Measurements from ENCODE around the gene TET2.

The TET2 gene

DNA sequence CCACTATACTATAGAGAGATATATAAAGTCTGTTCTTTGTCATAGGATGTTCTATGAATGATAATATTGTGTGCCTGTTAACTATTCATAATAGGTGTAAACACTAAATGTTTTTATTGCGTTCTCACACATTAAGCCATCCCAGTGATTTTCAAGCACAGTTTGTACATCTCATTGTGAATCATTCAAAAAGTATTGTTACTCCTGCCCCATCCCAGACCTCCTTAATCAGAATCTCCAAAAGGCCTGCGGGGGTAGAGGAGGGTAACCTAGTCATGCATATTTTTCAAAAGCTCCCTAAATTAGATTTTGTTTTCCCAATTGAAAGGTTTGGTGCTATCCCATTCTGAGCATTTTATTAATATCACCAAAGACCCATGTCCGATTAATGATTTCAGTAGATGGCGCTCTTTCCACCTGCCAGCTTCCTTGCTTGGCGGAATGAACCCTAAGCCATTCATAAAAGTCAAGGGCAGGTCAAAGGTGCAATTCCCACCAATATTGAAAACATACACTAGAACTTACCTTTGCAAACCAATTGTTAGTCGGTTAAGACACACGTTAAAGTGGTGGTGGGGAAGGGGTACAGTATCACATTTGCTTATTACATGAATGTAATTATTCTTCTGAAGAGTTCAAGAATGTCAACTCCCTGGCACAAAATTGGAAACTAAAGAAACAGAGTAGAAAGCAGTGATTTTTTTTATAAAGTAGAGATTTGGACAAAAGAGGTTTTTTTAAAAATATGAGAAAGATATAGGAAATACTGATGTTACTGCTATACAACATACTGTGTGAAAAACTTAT lies 5.8 kb upstream of the TET2 start:
- peak; percentile 79 for DNase-seq (ENCODE audit: low spot score)

DNA sequence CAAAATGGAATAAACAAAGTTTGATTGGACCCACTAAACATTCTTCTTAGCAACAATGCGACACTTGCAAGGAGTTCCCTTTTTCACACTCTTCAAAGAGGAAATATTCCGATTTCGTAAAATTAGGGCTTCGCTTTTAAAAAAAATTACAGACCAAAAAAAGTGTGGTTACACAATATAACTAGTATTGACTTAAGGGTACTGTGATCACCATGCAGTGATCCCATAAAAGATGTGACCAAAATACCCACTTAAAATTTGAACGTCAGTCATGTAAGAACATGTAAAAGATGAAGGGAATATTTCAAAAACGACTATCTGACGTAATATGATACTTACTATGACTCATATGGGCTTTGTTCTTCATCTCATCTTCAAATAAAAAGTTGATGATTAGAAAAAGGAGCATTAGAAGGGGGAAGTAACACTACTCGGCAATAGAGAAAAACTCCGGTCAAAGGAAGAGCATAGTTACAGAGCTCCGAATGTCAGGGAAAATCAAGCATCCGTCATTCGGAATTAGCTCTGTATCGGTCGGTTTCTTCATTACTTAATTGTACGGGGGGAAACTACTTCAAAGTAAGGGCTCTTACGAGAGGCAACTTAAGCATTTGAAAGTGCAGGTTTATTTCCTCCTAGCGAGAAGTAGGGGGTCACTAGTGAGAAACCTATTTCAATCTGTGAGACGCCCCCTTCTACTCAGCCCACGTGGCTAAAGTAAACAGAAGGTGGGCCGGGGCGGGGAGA lies 1.3 kb upstream of the TET2 start:
- peak; percentile 58 for DNase-seq (ENCODE audit: low spot score)

DNA sequence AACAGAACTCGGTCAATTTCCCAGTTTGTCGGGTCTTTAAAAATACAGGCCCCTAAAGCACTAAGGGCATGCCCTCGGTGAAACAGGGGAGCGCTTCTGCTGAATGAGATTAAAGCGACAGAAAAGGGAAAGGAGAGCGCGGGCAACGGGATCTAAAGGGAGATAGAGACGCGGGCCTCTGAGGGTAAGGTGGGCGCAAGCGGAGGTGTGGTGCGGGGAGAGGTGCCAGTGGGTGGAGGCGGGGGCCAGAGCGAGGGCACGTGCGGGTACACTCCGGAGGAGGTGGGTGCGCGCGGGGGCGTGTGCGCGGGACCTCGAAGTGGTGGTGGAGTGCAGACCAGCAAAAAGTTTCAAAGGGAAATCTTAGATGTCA lies 787 bp upstream of the TET2 start:
- DNase-seq (ENCODE audit: low spot score), result no peak

DNA sequence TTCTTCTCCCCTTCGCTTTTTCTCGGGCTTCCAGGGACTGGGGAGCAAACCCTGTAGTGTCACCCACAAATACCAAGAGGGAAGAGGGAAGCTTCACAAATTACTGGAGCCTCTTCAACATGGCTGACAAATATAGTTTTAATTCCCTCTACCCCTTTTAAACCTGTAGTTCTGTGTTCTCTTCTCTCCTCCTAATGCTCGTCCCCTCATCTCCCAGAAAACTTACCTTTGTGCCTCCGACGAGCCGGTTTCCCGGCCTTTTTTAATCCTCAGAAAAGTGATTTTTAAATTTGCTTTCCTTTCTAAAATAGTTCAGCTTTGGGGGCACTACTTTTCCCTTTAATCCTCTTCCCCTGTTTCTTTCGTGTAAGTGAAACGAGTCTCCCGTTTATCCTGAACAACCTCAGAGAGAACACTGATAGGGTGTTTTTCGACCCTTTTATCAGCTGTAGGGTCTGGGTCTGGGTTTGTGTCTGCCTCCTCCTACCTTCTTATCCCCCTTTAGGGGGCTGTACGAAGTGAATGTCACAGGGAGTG lies 408 bp downstream of the TET2 start:
- DNase-seq (ENCODE audit: low spot score), result no peak

DNA sequence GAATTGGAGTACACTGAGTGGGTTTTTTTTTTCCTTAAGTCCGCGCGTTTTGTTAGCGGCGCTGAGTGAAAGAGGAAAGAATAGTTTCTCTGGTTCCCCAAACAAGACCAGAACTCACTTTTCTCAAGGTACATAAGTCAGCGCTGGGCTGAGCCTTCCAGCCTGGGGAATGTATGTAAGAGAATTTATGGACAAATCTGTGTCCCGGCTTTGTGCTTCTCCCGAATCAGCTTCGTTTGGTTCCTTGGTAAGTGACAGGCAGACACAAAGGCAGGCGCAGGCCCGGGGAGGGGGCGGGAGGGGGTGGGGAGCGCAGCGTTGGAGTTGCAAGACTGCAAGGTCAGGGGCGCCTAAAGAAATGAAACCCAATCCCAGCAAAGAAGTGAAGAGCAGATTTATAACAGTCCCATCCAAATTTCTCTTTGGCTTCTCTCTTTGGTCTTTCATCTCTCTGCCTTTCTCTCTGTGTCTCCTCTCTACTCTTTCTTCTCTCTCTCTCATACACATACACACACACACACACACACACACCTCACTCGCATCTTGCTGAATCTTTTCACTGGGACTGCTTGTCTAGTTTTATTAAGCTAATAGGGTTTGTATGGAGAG lies 981 bp downstream of the TET2 start:
- peak; percentile 81 for DNase-seq (ENCODE audit: low spot score)

DNA sequence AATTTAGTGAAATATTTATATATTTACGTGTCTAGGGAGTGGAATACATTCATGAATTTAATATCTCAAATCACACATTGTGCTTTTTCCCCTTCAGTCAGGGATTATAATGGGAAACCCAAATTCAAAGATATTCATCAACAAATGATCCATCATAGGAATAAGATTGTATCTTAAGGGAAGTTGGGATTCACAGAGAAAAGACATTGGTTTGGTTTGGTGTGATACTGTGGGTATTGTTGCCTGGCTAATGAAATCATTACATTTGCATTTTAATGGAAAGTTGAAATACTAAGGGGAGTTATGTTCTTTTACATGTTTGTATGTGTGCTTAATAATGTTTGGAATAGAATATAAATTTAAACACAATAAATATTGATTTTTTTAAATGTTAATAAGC lies 1.7 kb downstream of the TET2 start:
- DNase-seq (ENCODE audit: low spot score), result peak; percentile 46

DNA sequence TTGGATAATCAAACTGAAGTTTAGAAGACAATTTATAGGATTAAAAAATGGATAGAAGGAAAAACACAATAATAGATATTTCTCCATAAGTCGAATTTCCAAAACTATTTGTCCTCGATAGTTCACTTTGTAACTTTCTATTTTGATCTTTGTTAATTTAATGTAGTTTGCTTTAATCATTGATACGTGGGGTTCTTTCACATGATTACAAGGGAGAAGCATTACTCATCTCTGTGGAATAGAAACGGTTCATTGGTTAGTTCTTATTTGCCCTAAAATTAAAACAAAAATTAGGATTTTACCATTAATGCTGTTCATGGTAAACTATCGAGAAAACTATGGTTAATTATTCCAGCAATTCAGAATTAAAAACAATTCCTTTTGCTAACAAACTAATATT lies 2.1 kb downstream of the TET2 start:
- DNase-seq (ENCODE audit: low spot score), result no peak

DNA sequence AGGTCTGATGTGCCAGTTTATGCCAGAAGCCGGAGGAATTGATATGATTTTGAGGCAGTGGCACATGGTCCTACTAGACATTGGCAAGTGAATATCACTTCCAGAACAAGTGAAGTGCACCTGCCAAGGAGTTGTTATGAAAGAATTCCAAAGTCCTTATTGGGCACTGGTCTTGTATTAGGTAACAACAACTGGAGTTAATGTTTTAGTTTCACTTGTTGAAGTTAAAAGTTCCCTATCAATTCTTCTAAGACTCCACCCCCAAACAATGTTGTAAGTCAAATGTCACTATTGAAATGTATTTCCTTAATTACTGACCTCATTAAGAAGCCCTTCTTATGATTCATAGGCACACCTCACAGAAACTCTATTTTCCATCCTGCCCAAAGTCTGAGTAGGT lies 3.1 kb downstream of the TET2 start:
- DNase-seq (ENCODE audit: low spot score), result no peak

DNA sequence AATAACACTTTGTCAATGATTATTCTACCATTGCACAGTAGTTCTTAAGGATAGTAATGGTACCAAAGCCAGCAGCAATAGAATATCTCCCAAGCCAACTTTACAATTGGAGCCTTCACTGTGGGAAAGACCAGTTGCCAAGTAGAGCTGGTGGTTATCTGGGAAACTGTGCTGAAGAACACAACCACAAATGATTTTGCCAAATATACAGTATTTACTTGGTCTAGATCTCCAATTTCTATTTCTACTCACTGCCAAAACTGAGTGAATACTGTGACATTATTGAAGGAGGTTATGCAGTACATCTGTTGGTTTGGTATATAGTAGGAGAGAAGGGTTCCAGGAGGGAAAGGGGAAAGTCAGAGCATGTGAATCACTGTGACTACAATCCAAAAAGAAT lies 3.8 kb downstream of the TET2 start:
- no peak for DNase-seq (ENCODE audit: low spot score)

DNA sequence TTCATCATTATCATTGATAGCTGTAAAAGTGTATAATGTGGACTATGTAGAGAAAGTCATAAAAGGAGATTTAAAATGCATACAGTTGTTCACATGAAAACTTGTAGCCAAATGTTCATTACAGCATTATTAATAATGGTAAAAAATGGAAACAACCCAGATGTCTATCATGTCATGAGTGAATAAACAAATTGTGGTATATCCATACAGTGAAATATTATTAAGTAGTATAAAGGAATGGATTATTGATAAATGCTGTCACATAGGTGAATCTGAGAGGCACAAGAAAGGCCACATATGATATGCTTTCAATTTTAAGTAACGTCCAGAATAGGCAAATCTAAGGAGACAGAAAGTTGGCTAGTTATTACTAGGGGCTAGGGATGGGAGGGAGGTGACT lies 7.1 kb downstream of the TET2 start:
- DNase-seq (ENCODE audit: low spot score), result no peak

DNA sequence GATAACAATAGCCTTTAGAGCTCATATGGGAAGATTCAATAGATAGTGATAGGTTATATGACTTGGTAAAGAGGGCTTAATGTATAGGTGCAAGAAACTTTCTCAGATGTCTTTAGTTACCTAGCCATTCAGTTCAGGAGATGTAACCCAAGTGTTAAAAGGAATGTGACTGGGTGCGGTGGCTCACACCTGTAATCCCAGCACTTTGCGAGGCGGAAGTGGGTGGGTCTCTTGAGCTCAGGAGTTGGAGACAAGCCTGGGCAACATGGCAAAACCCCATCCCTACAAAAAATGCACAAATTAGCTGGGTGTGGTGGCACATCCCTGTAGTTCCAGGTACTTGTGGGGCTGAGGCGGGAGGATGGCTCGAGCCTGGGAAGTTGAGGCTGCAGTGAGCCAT lies 7.9 kb downstream of the TET2 start:
- DNase-seq (ENCODE audit: low spot score), result no peak

DNA sequence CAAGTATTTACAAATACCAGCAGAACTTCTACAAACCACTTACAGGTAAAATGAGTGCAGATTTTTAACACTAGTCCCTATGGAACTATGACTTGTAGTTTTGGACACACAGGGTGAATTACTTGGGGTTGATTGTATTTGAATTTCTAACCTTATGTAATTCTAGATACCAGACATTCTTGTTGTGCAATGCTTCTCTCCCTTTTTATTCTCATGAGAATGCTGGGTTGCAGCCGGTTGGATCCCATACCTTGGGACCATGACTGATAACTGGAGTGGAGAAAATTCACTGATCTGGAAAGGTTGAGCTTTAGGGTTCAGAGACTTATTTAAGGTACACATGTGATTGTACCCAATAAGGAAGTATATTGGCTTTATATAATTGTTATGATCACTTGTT lies 8.8 kb downstream of the TET2 start:
- DNase-seq (ENCODE audit: low spot score), result no peak

DNA sequence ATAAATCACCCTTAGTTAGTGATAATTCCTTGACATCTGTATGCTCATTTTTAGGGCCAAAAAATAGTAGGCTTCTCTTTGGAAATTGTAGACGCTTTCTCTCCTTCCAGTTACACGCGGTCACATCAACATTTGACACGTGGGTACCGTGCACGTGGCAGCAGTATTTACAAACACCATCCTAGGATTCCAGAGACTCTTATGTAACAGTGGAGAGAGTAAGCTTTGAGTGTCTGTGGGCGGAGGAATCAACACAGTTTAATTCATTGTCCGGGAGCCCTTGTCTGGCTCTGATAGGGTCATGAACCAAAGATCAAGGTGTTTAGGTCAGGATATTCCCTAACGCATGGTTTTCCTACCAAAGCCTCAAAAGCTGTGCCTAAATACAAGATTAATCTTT lies 12.2 kb downstream of the TET2 start:
- DNase-seq (ENCODE audit: low spot score), result no peak

DNA sequence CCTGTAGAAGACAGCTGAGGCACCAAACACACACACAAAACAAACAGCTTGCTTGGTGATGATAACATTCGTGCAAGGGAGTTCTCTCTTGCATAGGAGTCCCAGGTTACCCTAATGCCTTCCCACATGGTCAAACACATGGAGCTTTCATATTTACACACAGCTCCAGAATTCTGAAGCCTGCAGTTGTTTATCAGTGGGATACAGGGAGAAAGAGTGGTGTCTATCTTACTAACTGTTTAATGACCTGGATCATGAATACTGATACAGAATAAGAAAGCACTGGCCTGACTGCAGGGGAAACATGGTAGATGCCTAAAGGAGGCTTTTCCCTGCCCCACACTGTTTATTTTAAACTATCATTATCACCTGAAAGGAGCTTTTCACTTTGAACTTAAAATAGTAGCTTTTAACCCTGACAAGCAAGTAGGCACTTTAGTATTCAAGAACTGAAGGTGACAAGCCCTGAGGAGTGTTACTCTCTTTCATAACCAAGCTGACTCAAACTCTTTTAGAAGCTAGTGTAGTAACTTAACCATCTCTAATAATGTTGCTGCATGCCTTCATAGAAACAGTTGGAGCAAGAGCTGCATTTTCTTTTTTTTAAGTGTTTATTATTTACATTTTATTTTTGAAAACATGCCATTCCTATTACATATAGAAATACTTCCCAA lies 15.6 kb downstream of the TET2 start:
- no peak for DNase-seq (ENCODE audit: low spot score)

DNA sequence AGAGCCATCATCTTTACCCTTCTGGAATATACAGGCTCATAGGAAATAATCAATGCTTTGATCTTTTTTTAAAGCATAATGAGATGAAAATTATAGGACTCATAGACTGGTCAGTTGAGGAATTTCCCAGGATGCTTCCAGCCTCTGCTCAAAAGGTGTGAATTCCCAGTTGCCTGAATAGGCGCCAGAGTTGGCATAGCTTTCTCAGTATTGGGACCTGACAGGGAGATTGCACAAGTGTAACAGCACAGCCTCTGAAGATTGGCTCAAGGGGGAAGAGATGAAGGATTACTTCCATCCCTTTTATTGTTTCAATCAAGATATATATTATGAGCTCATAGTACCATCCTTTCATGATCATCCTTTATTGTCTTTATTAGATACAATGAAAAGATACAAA lies 17.9 kb downstream of the TET2 start:
- no peak for DNase-seq (ENCODE audit: low spot score)

DNA sequence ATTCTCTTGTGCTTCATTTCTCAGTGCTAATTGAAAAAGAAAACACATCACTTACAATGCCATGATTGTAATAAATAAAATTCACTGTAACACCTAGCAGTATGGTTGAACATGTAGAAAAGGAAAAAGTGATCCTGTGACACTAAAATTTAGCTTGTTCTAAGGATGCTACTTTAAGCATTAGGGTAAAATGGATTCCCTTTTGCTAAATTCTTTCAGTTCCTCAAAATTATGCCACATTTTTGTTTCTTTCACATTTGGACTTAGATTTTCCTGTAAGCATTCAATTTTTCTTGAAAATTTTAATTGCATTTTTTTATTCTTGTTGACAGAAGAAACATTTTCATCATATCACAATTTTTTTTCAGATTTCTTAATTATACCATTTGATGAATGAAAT lies 19.4 kb downstream of the TET2 start:
- DNase-seq (ENCODE audit: low spot score), result no peak

DNA sequence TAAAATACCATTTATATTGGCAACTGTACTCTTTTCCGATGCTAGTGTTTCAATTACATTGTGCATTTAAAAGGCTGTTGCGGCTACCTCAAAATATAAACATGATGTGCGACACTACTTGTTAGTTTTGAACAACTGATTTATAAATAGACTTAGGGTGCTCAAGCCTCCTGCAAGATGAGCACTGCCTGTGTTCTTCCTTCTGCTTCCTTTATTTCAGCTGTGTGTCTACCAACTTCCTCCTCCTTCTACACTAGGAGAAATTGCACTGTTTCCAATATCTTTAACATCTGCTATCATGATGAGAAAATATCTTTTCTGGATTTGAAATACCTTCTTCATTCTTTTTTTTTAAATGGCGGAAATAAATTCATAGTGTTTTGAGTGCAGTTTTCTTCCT lies 24.0 kb downstream of the TET2 start:
- DNase-seq (ENCODE audit: low spot score), result peak; percentile 42

DNA sequence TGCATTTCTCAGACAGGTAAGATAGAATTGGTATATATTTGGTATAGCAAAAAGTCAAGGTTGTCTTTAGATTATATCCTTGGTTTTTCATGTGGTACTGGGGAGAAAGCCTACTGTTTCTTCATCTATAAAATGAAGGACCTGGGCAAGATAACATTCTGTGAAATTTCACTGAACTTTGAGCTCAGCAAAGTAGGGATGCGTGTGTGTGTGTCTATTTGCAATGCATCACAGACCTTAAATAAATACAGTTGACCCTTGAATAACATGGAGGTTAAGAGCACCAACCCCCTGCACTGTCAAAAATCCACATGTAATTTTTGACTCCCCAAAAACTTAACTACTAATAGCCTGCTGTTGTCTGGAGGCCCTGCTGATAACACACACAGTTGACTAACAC lies 25.2 kb downstream of the TET2 start:
- DNase-seq (ENCODE audit: low spot score), result no peak

DNA sequence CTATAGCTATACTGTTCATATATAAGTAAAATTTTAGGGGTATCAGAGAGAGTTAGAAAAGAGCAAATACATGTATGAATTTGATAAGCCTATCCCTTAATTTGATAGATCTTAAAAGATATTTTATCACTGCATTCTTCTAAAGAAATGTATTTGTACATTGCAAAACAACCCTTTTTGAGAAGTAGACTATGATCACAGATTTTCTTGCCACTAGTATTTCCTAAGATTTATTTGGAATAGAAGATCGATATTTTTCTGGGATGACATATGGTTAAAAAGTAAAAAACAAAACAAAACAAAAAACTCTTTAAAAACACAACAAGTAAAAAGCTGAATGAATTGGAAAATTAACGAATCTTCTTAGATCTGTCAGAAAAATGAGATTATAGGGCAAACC lies 27.4 kb downstream of the TET2 start:
- no peak for DNase-seq (ENCODE audit: low spot score)

DNA sequence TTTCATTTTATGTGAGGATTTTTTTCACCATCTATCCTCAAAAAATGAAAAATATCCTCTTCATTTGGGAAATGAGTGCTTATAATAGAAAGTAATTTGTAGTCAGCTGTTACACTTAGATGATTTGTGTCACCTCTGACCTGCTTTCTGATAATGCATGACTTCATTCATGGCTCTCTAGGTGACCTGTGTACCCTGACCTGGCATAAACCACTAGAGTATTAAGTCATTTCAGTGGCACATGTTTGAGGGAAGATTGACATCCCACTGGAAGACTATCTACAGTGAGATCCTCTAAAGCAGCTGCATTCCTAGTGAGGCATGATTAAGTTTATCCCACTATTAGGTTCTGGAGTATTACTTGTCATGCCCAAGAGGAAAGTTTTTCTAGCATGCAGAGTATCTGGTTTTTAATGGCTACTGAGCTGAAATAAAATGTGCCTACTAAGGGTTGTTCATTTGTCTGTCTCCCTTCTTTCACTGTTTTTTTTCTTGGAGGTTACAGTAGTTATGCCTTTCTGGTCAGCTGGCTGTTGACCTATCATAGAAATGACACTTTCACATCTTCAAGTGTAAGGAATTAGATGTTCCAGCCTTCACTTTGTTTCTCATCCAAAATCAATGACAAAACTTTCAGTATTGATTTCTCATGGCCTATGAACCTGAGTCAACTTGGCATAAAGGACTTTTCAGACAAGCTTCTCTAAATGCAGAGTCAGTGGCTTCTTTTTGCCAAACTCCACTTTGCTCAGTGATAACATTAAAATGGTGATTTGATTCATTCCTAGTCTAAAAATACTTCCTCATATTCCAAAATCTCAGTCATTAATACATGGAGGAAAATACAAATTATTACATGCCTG lies 33.1 kb downstream of the TET2 start:
- DNase-seq (ENCODE audit: low spot score), result no peak

DNA sequence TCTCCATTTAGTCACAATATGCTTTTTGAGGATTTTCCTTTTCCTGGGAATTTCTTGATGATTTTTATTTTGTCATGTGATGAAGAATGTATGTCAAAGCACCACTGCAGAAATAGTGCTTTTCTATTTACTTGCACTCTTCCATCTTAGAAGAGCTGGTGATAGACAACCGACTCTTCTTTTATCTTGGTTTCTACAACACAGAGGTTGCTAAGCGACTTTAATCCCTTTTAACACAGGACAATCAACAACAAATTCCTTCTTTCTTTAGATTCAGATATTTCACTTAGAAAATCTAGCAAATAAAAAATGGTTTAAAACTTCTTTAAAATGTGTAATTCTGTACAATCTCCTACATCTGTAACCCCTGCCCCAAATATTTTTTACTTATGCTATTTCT lies 34.6 kb downstream of the TET2 start:
- DNase-seq (ENCODE audit: low spot score), result no peak

DNA sequence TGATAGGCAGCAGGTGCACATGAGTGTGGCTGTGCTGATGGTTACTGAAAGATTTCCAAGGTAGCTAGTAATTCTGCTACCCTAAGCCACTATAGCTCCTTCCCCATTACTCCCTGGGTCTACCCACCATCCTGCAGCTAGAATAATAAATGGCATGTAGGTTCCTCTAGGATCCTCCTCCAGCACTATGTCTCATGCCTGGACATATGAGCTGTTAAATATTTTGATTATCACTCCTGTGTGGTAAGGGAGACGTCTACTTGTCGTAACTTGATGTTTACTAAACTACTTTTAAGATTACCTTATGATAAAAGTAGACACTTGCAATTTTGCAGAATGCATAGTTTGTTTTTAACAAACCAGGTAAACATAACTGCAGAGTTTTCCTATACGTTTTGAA lies 35.5 kb downstream of the TET2 start:
- DNase-seq (ENCODE audit: low spot score), result no peak
